Mesenchymal stem cell (in vitro differentiated cells and primary cell): ENCODE results near the gene BAX. TPM values are rescaled to one million over a fixed set of nuclear protein-coding genes. Genes with fewer than 3 reads are reported as not detected.
A peak's percentile ranks its signal among the peaks of the same experiment; 100 is the strongest.

Experiments
- DNase-seq: peaks from one replicate; pipeline ENCODE4 v3.0.0-alpha.2; 2013
- H2AFZ ChIP-seq: one replicate; pipeline ENCODE4 v1.6.1; 2013; ENCODE audit warnings: low read depth, mild to moderate bottlenecking, control low read depth, inconsistent platforms, low read length, moderate library complexity
- H2AK5ac ChIP-seq: 2 replicates; pipeline ENCODE4 v1.6.1; 2013; ENCODE audit warnings: low read length, moderate library complexity, mild to moderate bottlenecking, inconsistent platforms; ENCODE audit not compliant: severe bottlenecking
- H2BK120ac ChIP-seq: one replicate; pipeline ENCODE4 v1.6.1; 2013; ENCODE audit warnings: low read depth, mild to moderate bottlenecking, inconsistent platforms, low read length, moderate library complexity
- H2BK12ac ChIP-seq, 2 experiments: one replicate each; pipeline ENCODE4 v1.6.1; 2013; ENCODE audit warnings: inconsistent platforms in 2 of 2, low read length in 2 of 2, mild to moderate bottlenecking in 2 of 2, moderate library complexity in 2 of 2, control low read depth in 1 of 2
- H2BK15ac ChIP-seq: one replicate; pipeline ENCODE4 v1.6.1; 2013; ENCODE audit warnings: mild to moderate bottlenecking, low read depth, inconsistent platforms; ENCODE audit not compliant: poor library complexity, severe bottlenecking
- H2BK5ac ChIP-seq: 2 replicates; pipeline ENCODE4 v1.6.1; 2013; ENCODE audit warnings: low read depth, mild to moderate bottlenecking, low read length, control low read depth, inconsistent platforms; ENCODE audit not compliant: poor library complexity, severe bottlenecking
- H3K14ac ChIP-seq, 2 experiments: one replicate each; pipeline ENCODE4 v1.6.1; 2013; ENCODE audit warnings: inconsistent platforms in 2 of 2, low read length in 2 of 2, control low read depth in 1 of 2, mild to moderate bottlenecking in 1 of 2, moderate library complexity in 1 of 2
- H3K18ac ChIP-seq, 2 experiments: one replicate each; pipeline ENCODE4 v1.6.1; 2013; ENCODE audit warnings: inconsistent platforms in 2 of 2, low read length in 2 of 2, control low read depth in 1 of 2, low read depth in 1 of 2, mild to moderate bottlenecking in 1 of 2
- H3K23ac ChIP-seq, 2 experiments: one replicate each; pipeline ENCODE4 v1.6.1; 2013; ENCODE audit warnings: inconsistent platforms in 2 of 2, low read length in 2 of 2, mild to moderate bottlenecking in 2 of 2, moderate library complexity in 2 of 2, control low read depth in 1 of 2
- H3K27ac ChIP-seq: 2 replicates; pipeline ENCODE4 v1.5.1; 2013; ENCODE audit warnings: mild to moderate bottlenecking, moderate library complexity, low read length, control low read depth, inconsistent platforms; ENCODE audit not compliant: poor library complexity, severe bottlenecking
- H3K27me3 ChIP-seq, 2 experiments: 2 replicates each; pipeline versions ENCODE4 v1.6.1 to v1.7.0; 2013; ENCODE audit warnings: low read length in 2 of 2, mild to moderate bottlenecking in 2 of 2, moderate library complexity in 2 of 2, control low read depth in 1 of 2, inconsistent platforms in 1 of 2; ENCODE audit not compliant: control insufficient read depth in 1 of 2, insufficient read depth in 1 of 2
- H3K36me3 ChIP-seq, 2 experiments: 2 replicates each; pipeline versions ENCODE4 v1.6.1 to v1.7.0; 2013; ENCODE audit warnings: low read length in 2 of 2, control low read depth in 1 of 2, inconsistent platforms in 1 of 2, low read depth in 1 of 2, mild to moderate bottlenecking in 1 of 2; ENCODE audit not compliant: insufficient read depth in 2 of 2, control insufficient read depth in 1 of 2
- H3K4ac ChIP-seq, 2 experiments: one replicate each; pipeline ENCODE4 v1.6.1; 2013; ENCODE audit warnings: inconsistent platforms in 2 of 2, low read length in 2 of 2, mild to moderate bottlenecking in 2 of 2, moderate library complexity in 2 of 2, control low read depth in 1 of 2, low read depth in 1 of 2
- H3K4me1 ChIP-seq: 2 replicates; pipeline ENCODE4 v1.6.1; 2013; ENCODE audit warnings: low read depth, low read length, control low read depth; ENCODE audit not compliant: control insufficient read depth, insufficient read depth
- H3K4me2 ChIP-seq: 2 replicates; pipeline ENCODE4 v1.6.1; 2013; ENCODE audit warnings: low read length, mild to moderate bottlenecking, inconsistent platforms; ENCODE audit not compliant: poor library complexity, severe bottlenecking
- H3K4me3 ChIP-seq, 2 experiments: 2 replicates each; pipeline versions ENCODE4 v1.5.1 to v1.7.0; 2013; ENCODE audit warnings: low read length in 2 of 2, mild to moderate bottlenecking in 2 of 2, control low read depth in 1 of 2, low read depth in 1 of 2; ENCODE audit not compliant: insufficient read depth in 1 of 2
- H3K79me1 ChIP-seq: replicated peaks from 2 replicates; pipeline ENCODE4 v1.6.1; 2013; ENCODE audit warnings: mild to moderate bottlenecking, control low read depth, low read length, inconsistent platforms; ENCODE audit not compliant: poor library complexity, severe bottlenecking
- H3K9ac ChIP-seq: 2 replicates; pipeline ENCODE4 v1.7.0; 2013; ENCODE audit warnings: mild to moderate bottlenecking, low read length, moderate library complexity
- H3K9me3 ChIP-seq: 2 replicates; pipeline ENCODE4 v1.7.0; 2013; ENCODE audit warnings: mild to moderate bottlenecking, low read length; ENCODE audit not compliant: control insufficient read depth
- H4K8ac ChIP-seq: one replicate; pipeline ENCODE4 v1.6.1; 2013; ENCODE audit warnings: inconsistent platforms, mild to moderate bottlenecking, low read length, moderate library complexity
- H4K91ac ChIP-seq: one replicate; pipeline ENCODE4 v1.6.1; 2013; ENCODE audit warnings: mild to moderate bottlenecking, low read length, inconsistent platforms
- WGBS: methylation state at CpG from one replicate; pipeline ENCODE4 v1.1.7; 2013; ENCODE audit warnings: mixed read lengths; 5-methylcytosine and 5-hydroxymethylcytosine counted together
- polyA plus RNA-seq, 2 experiments: library from polyadenylated mRNA; stranded (reverse); fragments of 200-250 nt; gene quantifications; one replicate each; pipeline ENCODE4 v1.2.3, GENCODE V29; 2013

The BAX gene
- 119 TPM for polyA plus RNA-seq (2013, experiment 1 of 2)
- polyA plus RNA-seq (2013, experiment 2 of 2): 110 TPM

DNA sequence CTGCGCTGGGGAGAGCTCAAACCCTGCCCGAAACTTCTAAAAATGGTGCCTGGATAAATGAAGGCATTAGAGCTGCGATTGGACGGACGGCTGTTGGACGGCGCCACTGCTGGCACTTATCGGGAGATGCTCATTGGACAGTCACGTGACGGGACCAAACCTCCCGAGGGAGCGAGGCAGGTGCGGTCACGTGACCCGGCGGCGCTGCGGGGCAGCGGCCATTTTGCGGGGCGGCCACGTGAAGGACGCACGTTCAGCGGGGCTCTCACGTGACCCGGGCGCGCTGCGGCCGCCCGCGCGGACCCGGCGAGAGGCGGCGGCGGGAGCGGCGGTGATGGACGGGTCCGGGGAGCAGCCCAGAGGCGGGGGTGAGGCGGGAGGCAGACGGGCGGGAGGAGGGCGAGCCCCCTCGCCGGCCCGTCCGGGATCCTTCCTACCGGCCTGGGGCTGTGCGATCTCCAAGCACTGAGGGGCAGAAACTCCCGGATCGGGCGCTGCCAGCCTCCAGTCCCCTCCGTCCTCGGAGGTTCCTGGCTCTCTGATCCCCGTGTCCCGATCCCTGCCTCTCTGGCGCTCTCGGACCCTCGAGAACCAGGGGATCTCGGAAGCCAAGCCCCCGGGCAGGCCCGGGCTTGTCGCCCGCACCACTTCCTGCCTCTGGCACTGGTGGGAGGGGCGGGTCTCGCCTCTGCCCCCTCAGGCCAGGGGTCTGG, at the start of gene BAX:
BAX (plus strand) TSS at position 281 of the 713 bp plus-strand sequence; CDS start at position 335, 54 bp downstream.
- Histone ChIP-seq H3K18ac (peak within 1 kb of the TSS; percentile 95 to 99), H2BK5ac (peak within 1 kb of the TSS; percentile 100), H4K8ac (peak within 1 kb of the TSS; percentile 98), H2AK5ac (peak within 1 kb of the TSS; percentile 94), H4K91ac (peak within 1 kb of the TSS; percentile 99), H2AFZ (peak within 1 kb of the TSS; percentile 90), H3K4me2 (peak within 1 kb of the TSS; percentile 73), H3K23ac (peak within 1 kb of the TSS; percentile 21 to 90), H3K36me3 (peaks cover 22 to 30% of the 10 kb centered on the region in 2 experiments), H3K79me1 (no peaks in the 10 kb centered on the region), H3K9ac (peak within 1 kb of the TSS; percentile 99), H3K27ac (peak within 1 kb of the TSS; percentile 100), H2BK12ac (peak within 1 kb of the TSS; percentile 50 to 91), H3K14ac (peak within 1 kb of the TSS; percentile 76 to 93), H2BK120ac (peak within 1 kb of the TSS; percentile 99), H3K4me1 (peaks cover 18% of the 10 kb centered on the region), H2BK15ac (peak within 1 kb of the TSS; percentile 86), H3K4me3 (peak within 1 kb of the TSS; percentile 84 to 98), H3K4ac (peak within 1 kb of the TSS; percentile 100), H3K27me3 (no peaks in the 10 kb centered on the region), H3K9me3 (no peaks in the 10 kb centered on the region)
- WGBS: under 1% methylated on average over 36 of the region's 71 CpGs
- peak; percentile 92 for DNase-seq

DNA sequence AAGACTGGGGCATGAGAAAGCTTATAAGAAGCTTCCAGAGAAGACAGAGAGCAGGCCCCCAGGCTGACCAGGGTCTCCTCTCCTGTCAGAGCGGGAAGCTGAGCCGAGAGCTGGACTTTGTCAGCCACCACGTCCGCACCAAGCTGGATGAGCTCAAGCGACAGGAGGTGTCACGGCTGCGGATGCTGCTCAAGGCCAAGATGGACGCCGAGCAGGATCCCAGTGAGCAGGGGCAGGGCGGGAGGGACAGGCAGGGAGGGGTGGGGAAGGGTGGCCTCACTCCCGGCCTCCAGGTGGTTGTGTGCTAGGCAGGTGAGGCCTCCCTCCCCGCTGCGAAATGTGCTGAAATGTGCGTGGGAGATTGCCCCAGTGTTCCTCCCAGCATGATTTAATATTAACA, 49.0 kb upstream of the BAX start:
- no peak overlapping the region for H3K4ac ChIP-seq
- H2BK5ac ChIP-seq: no peak overlapping the region
- peaks cover 36% of the 10 kb centered on the region for H3K79me1 ChIP-seq
- H3K9me3 ChIP-seq: no peaks in the 10 kb centered on the region
- H3K18ac ChIP-seq: no peak overlapping the region
- no peak overlapping the region for H3K4me3 ChIP-seq
- WGBS: 92% methylated on average over 10 of the region's 14 CpGs
- H3K36me3 ChIP-seq: peaks cover 66% of the 10 kb centered on the region in 2 experiments
- H3K4me2 ChIP-seq: no peak overlapping the region
- H4K8ac ChIP-seq: no peak overlapping the region
- no peaks in the 10 kb centered on the region for H3K27me3 ChIP-seq
- no peak overlapping the region for H3K9ac ChIP-seq
- H2AFZ ChIP-seq: no peak overlapping the region
- H2BK15ac ChIP-seq: no peak overlapping the region
- no peak overlapping the region for H3K27ac ChIP-seq
- no peak overlapping the region for H2BK120ac ChIP-seq
- no peak for DNase-seq
- no peak overlapping the region for H3K14ac ChIP-seq
- H4K91ac ChIP-seq: no peak overlapping the region
- H3K23ac ChIP-seq: no peak overlapping the region
- peaks cover 6% of the 10 kb centered on the region for H3K4me1 ChIP-seq
- H2AK5ac ChIP-seq: no peak overlapping the region
- H2BK12ac ChIP-seq: no peak overlapping the region

DNA sequence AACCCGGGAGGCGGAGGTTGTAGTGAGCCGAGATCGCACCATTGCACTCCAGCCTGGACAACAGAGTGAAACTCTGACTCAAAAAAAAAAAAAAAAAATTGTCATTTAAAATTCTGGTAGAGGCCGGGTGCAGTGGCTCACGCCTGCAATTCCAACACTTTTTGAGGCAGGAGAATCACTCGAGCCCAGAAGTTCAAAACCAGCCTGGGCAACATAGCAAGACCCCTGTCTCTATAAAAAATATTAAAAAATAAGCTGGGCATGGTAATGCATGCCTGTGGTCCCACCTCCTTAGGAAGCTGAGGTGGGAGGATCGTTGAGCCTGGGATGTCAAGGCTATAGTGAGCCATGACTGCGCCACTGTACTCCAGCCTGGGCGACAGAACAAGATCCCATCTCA, 48.4 kb upstream of the BAX start:
- no peak overlapping the region for H3K4ac ChIP-seq
- H3K4me3 ChIP-seq: no peak overlapping the region
- H4K8ac ChIP-seq: no peak overlapping the region
- H4K91ac ChIP-seq: no peak overlapping the region
- H3K27ac ChIP-seq: no peak overlapping the region
- no peak overlapping the region for H2BK15ac ChIP-seq
- no peak overlapping the region for H3K14ac ChIP-seq
- no peak overlapping the region for H3K9ac ChIP-seq
- no peak overlapping the region for H3K4me2 ChIP-seq
- no peak for DNase-seq
- H2AFZ ChIP-seq: no peak overlapping the region
- H3K18ac ChIP-seq: no peak overlapping the region
- WGBS: 96% methylated on average over 7 of the region's 10 CpGs
- H3K4me1 ChIP-seq: peaks cover 3% of the 10 kb centered on the region
- H3K9me3 ChIP-seq: no peaks in the 10 kb centered on the region
- peaks cover 72 to 73% of the 10 kb centered on the region in 2 experiments for H3K36me3 ChIP-seq
- H2BK5ac ChIP-seq: no peak overlapping the region
- no peak overlapping the region for H2BK12ac ChIP-seq
- no peak overlapping the region for H2AK5ac ChIP-seq
- H2BK120ac ChIP-seq: no peak overlapping the region
- H3K79me1 ChIP-seq: peaks cover 32% of the 10 kb centered on the region
- H3K27me3 ChIP-seq: no peaks in the 10 kb centered on the region
- no peak overlapping the region for H3K23ac ChIP-seq

DNA sequence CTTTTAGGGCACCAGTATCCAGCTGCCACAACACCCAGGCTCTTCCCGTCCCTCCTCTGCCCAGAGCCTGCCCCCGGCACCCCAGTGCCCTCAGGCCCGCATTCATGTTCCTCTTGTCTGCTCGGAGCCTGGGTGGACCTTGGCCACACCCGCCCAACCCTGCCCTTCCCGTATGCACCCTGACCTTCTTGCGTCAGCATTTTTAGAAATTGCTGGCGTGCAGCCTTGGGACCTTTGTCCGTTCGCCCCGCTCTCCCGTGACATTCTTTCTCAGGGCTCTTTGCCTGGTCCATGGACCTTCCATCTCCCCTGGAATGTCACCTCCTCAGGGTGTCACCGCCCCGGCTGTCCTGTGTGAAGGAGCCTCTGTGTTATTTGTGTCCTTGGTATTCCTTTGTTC, 47.0 kb upstream of the BAX start:
- Histone ChIP-seq H3K4ac (no peak overlapping the region), H3K4me1 (peaks cover under 1% of the 10 kb centered on the region), H2AK5ac (no peak overlapping the region), H3K27me3 (no peaks in the 10 kb centered on the region), H3K27ac (no peak overlapping the region), H3K9ac (no peak overlapping the region), H3K4me3 (no peak overlapping the region), H3K23ac (no peak overlapping the region), H3K79me1 (peaks cover 26% of the 10 kb centered on the region), H3K18ac (no peak overlapping the region), H3K4me2 (no peak overlapping the region), H2BK15ac (no peak overlapping the region), H4K8ac (no peak overlapping the region), H3K14ac (no peak overlapping the region), H4K91ac (no peak overlapping the region), H2AFZ (no peak overlapping the region), H3K36me3 (peaks cover 79% of the 10 kb centered on the region in 2 experiments), H2BK12ac (no peak overlapping the region), H3K9me3 (no peaks in the 10 kb centered on the region), H2BK5ac (no peak overlapping the region), H2BK120ac (no peak overlapping the region)
- WGBS: 96% methylated on average over 14 of the region's 14 CpGs
- no peak for DNase-seq
